ENCODE results near the gene FABP6. TPM values are rescaled to one million over a fixed set of nuclear protein-coding genes. Genes with fewer than 3 reads are reported as not detected.

FABP6 gene
- total RNA-seq, 1 donor from 2014 or later, result 0.85 TPM

GRCh38 chr5:160250826-160251225 lies 21.5 kb downstream of the FABP6 start:
- Mint-ChIP-seq H3K36me3 (peaks cover 13% of the 10 kb centered on the region), H3K9me3 (no peaks in the 10 kb centered on the region), H3K27ac (no peak overlapping the region), H3K27me3 (no peaks in the 10 kb centered on the region), H3K4me1 (ENCODE audit: unreplicated experiment) (no peaks in the 10 kb centered on the region), H3K4me3 (no peak overlapping the region)
- no peak for DNase-seq (ENCODE audit: extremely low spot score, unreplicated experiment)
- TF ChIP-seq CTCF (conservative IDR thresholded peaks at IDR 0.05), result no peak

- Mint-ChIP-seq H3K27ac (peak overlapping the region; percentile 34), H3K4me3 (no peak overlapping the region), H3K36me3 (peaks cover 13% of the 10 kb centered on the region), H3K4me1 (ENCODE audit: unreplicated experiment) (no peaks in the 10 kb centered on the region), H3K27me3 (no peaks in the 10 kb centered on the region), H3K9me3 (no peaks in the 10 kb centered on the region)
- no peak for TF ChIP-seq CTCF (conservative IDR thresholded peaks at IDR 0.05)
- no peak for DNase-seq (ENCODE audit: extremely low spot score, unreplicated experiment)
Measured at GRCh38 chr5:160251406-160252155, 22.3 kb downstream of the FABP6 start.

- H3K27me3 Mint-ChIP-seq, result no peaks in the 10 kb centered on the region
- H3K4me3 Mint-ChIP-seq, result no peak overlapping the region
- no peak for DNase-seq (ENCODE audit: extremely low spot score, unreplicated experiment)
- H3K4me1 Mint-ChIP-seq (ENCODE audit: unreplicated experiment), result no peaks in the 10 kb centered on the region
- H3K36me3 Mint-ChIP-seq, result peaks cover 13% of the 10 kb centered on the region
- TF ChIP-seq CTCF (conservative IDR thresholded peaks at IDR 0.05), result no peak
- no peaks in the 10 kb centered on the region for H3K9me3 Mint-ChIP-seq
- no peak overlapping the region for H3K27ac Mint-ChIP-seq
Measured at GRCh38 chr5:160252916-160253315, 23.6 kb downstream of the FABP6 start.

GRCh38 chr5:160253441-160253840 lies 24.1 kb downstream of the FABP6 start:
- no peaks in the 10 kb centered on the region for H3K4me1 Mint-ChIP-seq (ENCODE audit: unreplicated experiment)
- no peak for TF ChIP-seq CTCF (conservative IDR thresholded peaks at IDR 0.05)
- H3K36me3 Mint-ChIP-seq, result peaks cover 17% of the 10 kb centered on the region
- no peak overlapping the region for H3K27ac Mint-ChIP-seq
- no peak overlapping the region for H3K4me3 Mint-ChIP-seq
- no peak for DNase-seq (ENCODE audit: extremely low spot score, unreplicated experiment)
- H3K27me3 Mint-ChIP-seq, result no peaks in the 10 kb centered on the region
- no peaks in the 10 kb centered on the region for H3K9me3 Mint-ChIP-seq

GRCh38 chr5:160254706-160255105 lies 25.4 kb downstream of the FABP6 start:
- DNase-seq (ENCODE audit: extremely low spot score, unreplicated experiment), result no peak
- Mint-ChIP-seq H3K27me3 (no peaks in the 10 kb centered on the region), H3K9me3 (no peaks in the 10 kb centered on the region), H3K4me3 (no peak overlapping the region), H3K27ac (no peak overlapping the region), H3K36me3 (peaks cover 23% of the 10 kb centered on the region), H3K4me1 (ENCODE audit: unreplicated experiment) (no peaks in the 10 kb centered on the region)
- TF ChIP-seq CTCF (conservative IDR thresholded peaks at IDR 0.05), result no peak

Data from type B pancreatic cell (in vitro differentiated cells).